ENCODE measurements around the gene STK24.

DNA sequence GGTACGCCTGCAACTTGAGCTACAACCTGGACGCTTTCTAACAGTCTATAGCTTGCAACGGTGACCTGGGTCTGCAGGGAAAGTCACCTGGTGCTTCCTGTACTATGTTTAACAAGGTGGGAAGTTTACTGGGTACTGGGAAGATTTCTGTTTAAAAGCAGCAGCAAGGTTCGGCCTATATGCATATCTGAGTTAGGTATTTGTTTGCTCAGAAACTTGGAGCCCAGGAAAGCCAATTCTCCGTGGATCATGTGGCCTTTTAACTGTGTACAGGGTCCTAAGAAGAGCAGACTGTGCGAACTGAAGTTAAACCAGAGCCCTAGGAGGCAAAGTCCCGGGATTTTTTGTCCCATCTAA is 103.1 kb downstream of the STK24 start:
- TF ChIP-seq, protein P1, sequence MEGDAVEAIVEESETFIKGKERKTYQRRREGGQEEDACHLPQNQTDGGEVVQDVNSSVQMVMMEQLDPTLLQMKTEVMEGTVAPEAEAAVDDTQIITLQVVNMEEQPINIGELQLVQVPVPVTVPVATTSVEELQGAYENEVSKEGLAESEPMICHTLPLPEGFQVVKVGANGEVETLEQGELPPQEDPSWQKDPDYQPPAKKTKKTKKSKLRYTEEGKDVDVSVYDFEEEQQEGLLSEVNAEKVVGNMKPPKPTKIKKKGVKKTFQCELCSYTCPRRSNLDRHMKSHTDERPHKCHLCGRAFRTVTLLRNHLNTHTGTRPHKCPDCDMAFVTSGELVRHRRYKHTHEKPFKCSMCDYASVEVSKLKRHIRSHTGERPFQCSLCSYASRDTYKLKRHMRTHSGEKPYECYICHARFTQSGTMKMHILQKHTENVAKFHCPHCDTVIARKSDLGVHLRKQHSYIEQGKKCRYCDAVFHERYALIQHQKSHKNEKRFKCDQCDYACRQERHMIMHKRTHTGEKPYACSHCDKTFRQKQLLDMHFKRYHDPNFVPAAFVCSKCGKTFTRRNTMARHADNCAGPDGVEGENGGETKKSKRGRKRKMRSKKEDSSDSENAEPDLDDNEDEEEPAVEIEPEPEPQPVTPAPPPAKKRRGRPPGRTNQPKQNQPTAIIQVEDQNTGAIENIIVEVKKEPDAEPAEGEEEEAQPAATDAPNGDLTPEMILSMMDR (IDR thresholded peaks at IDR 0.05; ENCODE audit: insufficient read depth, low read length, poor library complexity, severe bottlenecking) = no peak
- no peak for TF ChIP-seq EZH2phosphoT487 (conservative IDR thresholded peaks at IDR 0.05; ENCODE audit: low read length)

Measured in SU-DHL-6 (cell line).